Astrocyte (in vitro differentiated cells and primary cell): ENCODE results near the gene TAB3. TPM values are rescaled to one million over a fixed set of nuclear protein-coding genes. Genes with fewer than 3 reads are reported as not detected.

Experiments used
- DNase-seq: peaks from one replicate; pipeline ENCODE4 v3.0.0-alpha.2; 2010; ENCODE audit warnings: low read depth
- FAIRE-seq: peaks from 2 replicates; lab custom pipeline; 2011; peaks lifted over from hg19 to GRCh38; lab: Jason Lieb, UNC
- H2AFZ ChIP-seq: 2 replicates; pipeline ENCODE4 v1.6.0; 2012; ENCODE audit warnings: low read depth, low read length, inconsistent platforms
- H3K27ac ChIP-seq: 2 replicates; pipeline ENCODE4 v1.5.1; 2011; ENCODE audit warnings: low read depth, low read length, inconsistent platforms
- H3K27me3 ChIP-seq: 2 replicates; pipeline ENCODE4 v1.6.0; 2011; ENCODE audit warnings: low read length, inconsistent platforms; ENCODE audit not compliant: insufficient read depth
- H3K36me3 ChIP-seq: 2 replicates; pipeline ENCODE4 v1.5.1; 2011; ENCODE audit warnings: low read length, inconsistent platforms; ENCODE audit not compliant: insufficient read depth
- H3K4me1 ChIP-seq: 2 replicates; pipeline ENCODE4 v1.5.1; 2011; ENCODE audit warnings: low read length, inconsistent platforms; ENCODE audit not compliant: insufficient read depth
- H3K4me2 ChIP-seq: 2 replicates; pipeline ENCODE4 v1.6.0; 2012; ENCODE audit warnings: low read length, inconsistent platforms
- H3K4me3 ChIP-seq: 2 replicates; pipeline ENCODE4 v1.5.1; 2011; ENCODE audit warnings: low read depth, mild to moderate bottlenecking, low read length, inconsistent platforms; ENCODE audit not compliant: insufficient read depth
- H3K79me2 ChIP-seq: 2 replicates; pipeline ENCODE4 v1.6.0; 2012; ENCODE audit warnings: mild to moderate bottlenecking, low read length, inconsistent platforms; ENCODE audit not compliant: insufficient read depth
- H3K9ac ChIP-seq: 2 replicates; pipeline ENCODE4 v1.6.0; 2012; ENCODE audit warnings: mild to moderate bottlenecking, low read length, inconsistent platforms
- H3K9me3 ChIP-seq: 2 replicates; pipeline ENCODE4 v1.5.1; 2012; ENCODE audit warnings: low read depth, mild to moderate bottlenecking, low read length, inconsistent platforms; ENCODE audit not compliant: insufficient read depth
- H4K20me1 ChIP-seq: 2 replicates; pipeline ENCODE4 v1.6.0; 2012; ENCODE audit warnings: low read length, inconsistent platforms; ENCODE audit not compliant: insufficient read depth
- H3K27ac Mint-ChIP-seq: one replicate; pipeline ENCODE4 v1.8.0; 2021; ENCODE audit warnings: mild to moderate bottlenecking, mixed read lengths; ENCODE audit not compliant: unreplicated experiment
- H3K27me3 Mint-ChIP-seq: one replicate; pipeline ENCODE4 v1.8.0; 2021; ENCODE audit warnings: low read depth, mixed read lengths; ENCODE audit not compliant: unreplicated experiment
- H3K36me3 Mint-ChIP-seq: one replicate; pipeline ENCODE4 v1.8.0; 2021; ENCODE audit warnings: low read depth, mixed read lengths; ENCODE audit not compliant: unreplicated experiment
- H3K4me1 Mint-ChIP-seq: one replicate; pipeline ENCODE4 v1.8.0; 2021; ENCODE audit warnings: low read depth, mixed read lengths; ENCODE audit not compliant: unreplicated experiment
- H3K4me3 Mint-ChIP-seq: one replicate; pipeline ENCODE4 v1.8.0; 2021; ENCODE audit warnings: mild to moderate bottlenecking, moderate library complexity, mixed read lengths; ENCODE audit not compliant: unreplicated experiment
- H3K9me3 Mint-ChIP-seq: one replicate; pipeline ENCODE4 v1.8.0; 2021; ENCODE audit warnings: mild to moderate bottlenecking, mixed read lengths; ENCODE audit not compliant: unreplicated experiment
- EZH2 ChIP-seq: IDR thresholded peaks from 2 replicates; pipeline ENCODE4 v1.6.1; 2012; ENCODE audit warnings: mild to moderate bottlenecking, low read length, inconsistent platforms; ENCODE audit not compliant: insufficient read depth
- total RNA-seq: library from RNA; stranded (reverse); gene quantifications from 2 replicates; pipeline ENCODE4 v1.2.1, GENCODE V29; 2021
- TF ChIP-seq, protein P1 (sequence below): IDR thresholded peaks from 2 replicates; pipeline ENCODE4 v1.5.1; 2011; ENCODE audit warnings: low read depth, mild to moderate bottlenecking, inconsistent platforms, low read length, moderate library complexity; ENCODE audit not compliant: insufficient read depth

TAB3 gene
- total RNA-seq, 1 donor from 2014 or later = 19.3 TPM

DNA sequence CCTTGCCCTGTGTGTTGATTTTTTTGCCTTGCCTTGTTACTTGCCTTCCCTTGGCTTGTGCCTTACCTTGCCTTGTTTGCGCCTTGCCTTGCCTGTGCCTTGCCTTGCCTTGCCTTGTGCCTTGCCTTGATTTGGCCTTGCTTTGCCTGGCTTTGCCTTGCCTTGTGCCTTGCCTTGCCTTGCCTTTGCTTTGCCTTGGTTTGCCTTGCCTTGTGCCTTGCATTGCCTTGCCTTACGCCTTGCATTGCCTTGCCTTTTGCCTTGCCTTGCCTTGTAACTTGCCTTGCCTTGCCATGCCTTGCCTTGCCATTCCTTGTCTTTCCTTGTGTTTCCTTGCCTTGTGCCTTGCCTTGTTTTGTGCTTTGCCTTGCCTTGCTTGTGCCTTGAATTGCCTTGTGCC, 94.6 kb downstream of the TAB3 start:
- Histone ChIP-seq H3K4me3 (no peak overlapping the region), H3K36me3 (no peaks in the 10 kb centered on the region), H3K4me2 (no peak overlapping the region), H3K9ac (no peak overlapping the region), H3K27ac (no peak overlapping the region), H3K27me3 (no peaks in the 10 kb centered on the region), H2AFZ (no peak overlapping the region), H3K9me3 (peaks cover 5% of the 10 kb centered on the region), H4K20me1 (no peaks in the 10 kb centered on the region), H3K4me1 (no peaks in the 10 kb centered on the region), H3K79me2 (no peaks in the 10 kb centered on the region)
- FAIRE-seq (no peak), DNase-seq (no peak)
- Mint-ChIP-seq H3K4me1 (no peaks in the 10 kb centered on the region), H3K27ac (no peak overlapping the region), H3K27me3 (no peaks in the 10 kb centered on the region), H3K9me3 (no peaks in the 10 kb centered on the region), H3K36me3 (no peaks in the 10 kb centered on the region), H3K4me3 (no peak overlapping the region)
- no peak for TF ChIP-seq EZH2
- TF ChIP-seq, protein P1, sequence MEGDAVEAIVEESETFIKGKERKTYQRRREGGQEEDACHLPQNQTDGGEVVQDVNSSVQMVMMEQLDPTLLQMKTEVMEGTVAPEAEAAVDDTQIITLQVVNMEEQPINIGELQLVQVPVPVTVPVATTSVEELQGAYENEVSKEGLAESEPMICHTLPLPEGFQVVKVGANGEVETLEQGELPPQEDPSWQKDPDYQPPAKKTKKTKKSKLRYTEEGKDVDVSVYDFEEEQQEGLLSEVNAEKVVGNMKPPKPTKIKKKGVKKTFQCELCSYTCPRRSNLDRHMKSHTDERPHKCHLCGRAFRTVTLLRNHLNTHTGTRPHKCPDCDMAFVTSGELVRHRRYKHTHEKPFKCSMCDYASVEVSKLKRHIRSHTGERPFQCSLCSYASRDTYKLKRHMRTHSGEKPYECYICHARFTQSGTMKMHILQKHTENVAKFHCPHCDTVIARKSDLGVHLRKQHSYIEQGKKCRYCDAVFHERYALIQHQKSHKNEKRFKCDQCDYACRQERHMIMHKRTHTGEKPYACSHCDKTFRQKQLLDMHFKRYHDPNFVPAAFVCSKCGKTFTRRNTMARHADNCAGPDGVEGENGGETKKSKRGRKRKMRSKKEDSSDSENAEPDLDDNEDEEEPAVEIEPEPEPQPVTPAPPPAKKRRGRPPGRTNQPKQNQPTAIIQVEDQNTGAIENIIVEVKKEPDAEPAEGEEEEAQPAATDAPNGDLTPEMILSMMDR = no peak

DNA sequence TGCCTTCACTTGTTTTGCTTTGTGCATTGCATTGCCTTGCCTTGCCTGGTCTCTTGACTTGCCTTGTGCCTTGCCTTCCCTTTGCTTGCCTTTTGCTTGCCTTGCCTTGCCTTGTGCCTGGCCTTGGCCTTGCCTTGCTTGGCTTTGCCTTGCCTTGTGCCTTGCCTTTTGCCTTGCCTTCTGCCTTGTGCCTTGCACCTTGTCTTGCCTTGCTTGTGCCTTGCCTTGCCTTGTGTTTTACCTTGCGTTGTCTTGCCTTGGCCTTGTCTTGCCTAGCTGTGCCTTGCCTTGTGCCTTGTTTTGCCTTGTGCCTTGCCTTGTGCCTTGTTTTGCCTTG, 95.3 kb downstream of the TAB3 start:
- no peak for TF ChIP-seq EZH2
- TF ChIP-seq, protein P1 = no peak
- no peak for FAIRE-seq
- Mint-ChIP-seq H3K36me3 (no peaks in the 10 kb centered on the region), H3K27ac (no peak overlapping the region), H3K4me1 (no peaks in the 10 kb centered on the region), H3K27me3 (no peaks in the 10 kb centered on the region), H3K9me3 (no peaks in the 10 kb centered on the region), H3K4me3 (no peak overlapping the region)
- no peak overlapping the region for H3K27ac ChIP-seq
- no peaks in the 10 kb centered on the region for H3K27me3 ChIP-seq
- H3K9ac ChIP-seq = no peak overlapping the region
- H3K4me3 ChIP-seq = no peak overlapping the region
- H3K36me3 ChIP-seq = no peaks in the 10 kb centered on the region
- H3K79me2 ChIP-seq = no peaks in the 10 kb centered on the region
- no peaks in the 10 kb centered on the region for H3K4me1 ChIP-seq
- H2AFZ ChIP-seq = no peak overlapping the region
- no peak for DNase-seq
- H3K9me3 ChIP-seq = peaks cover 5% of the 10 kb centered on the region
- H3K4me2 ChIP-seq = no peak overlapping the region
- H4K20me1 ChIP-seq = no peaks in the 10 kb centered on the region

DNA sequence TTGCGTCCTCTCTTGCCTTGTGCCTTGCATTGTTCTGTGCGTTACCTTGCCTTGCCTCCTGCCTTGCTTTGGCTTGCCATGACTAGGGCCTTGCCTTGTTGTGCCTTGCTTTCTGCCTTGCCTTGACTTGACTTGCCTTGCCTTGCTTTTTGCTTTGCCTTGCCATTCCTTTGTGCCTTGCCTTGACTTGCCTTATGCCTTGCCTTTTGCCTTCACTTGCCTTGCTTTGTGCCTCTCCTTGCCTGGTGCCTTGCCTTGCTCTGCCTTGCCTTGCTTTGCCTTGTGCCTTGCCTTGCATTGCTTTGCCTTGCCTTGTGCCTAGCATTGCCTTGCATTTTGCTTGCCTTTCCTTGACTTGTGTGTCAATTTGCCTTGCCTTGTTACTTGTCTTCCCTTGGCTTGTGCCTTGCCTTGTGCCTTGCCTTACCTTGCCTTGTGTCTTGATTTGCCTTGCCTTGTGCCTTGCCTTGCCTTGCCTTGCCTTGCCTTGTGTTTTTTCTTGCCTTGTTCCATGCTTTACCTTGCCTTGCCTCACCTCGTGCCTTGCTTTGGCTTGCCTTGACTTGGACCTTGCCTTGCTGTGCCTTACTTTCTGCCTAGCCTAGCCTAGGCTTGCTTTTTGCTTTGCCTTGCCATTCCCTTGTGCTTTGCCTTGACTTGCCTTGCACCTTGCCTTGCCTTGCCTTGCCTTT, 95.8 kb downstream of the TAB3 start:
- Histone ChIP-seq H3K9ac (no peak overlapping the region), H2AFZ (no peak overlapping the region), H3K9me3 (peaks cover 5% of the 10 kb centered on the region), H3K27me3 (no peaks in the 10 kb centered on the region), H4K20me1 (no peaks in the 10 kb centered on the region), H3K36me3 (no peaks in the 10 kb centered on the region), H3K4me2 (no peak overlapping the region), H3K79me2 (no peaks in the 10 kb centered on the region), H3K27ac (no peak overlapping the region), H3K4me3 (no peak overlapping the region), H3K4me1 (no peaks in the 10 kb centered on the region)
- no peak overlapping the region for H3K27ac Mint-ChIP-seq
- H3K36me3 Mint-ChIP-seq = no peaks in the 10 kb centered on the region
- no peaks in the 10 kb centered on the region for H3K4me1 Mint-ChIP-seq
- no peak overlapping the region for H3K4me3 Mint-ChIP-seq
- no peaks in the 10 kb centered on the region for H3K27me3 Mint-ChIP-seq
- FAIRE-seq (no peak), DNase-seq (no peak)
- TF ChIP-seq, protein P1 = no peak
- TF ChIP-seq EZH2 = no peak
- no peaks in the 10 kb centered on the region for H3K9me3 Mint-ChIP-seq
